Pancreas (tissue), 10 donors: ENCODE results near the gene CFB. TPM values are rescaled to one million over a fixed set of nuclear protein-coding genes. Genes with fewer than 3 reads are reported as not detected.

Experiments used
- ATAC-seq, 4 donors: fragments of 200-7000 bp; cut with Tn5 transposase; one replicate each; pipeline versions ENCODE4 v1.8.0 to v1.9.1; 2020; ENCODE audit warnings: mild to moderate bottlenecking in 4 of 4, moderate library complexity in 4 of 4
- DNase-seq, 6 donors: peaks; one replicate each; pipeline ENCODE4 v3.0.0-alpha.2; 2020
- FAIRE-seq: peaks from 2 replicates; lab custom pipeline; 2012; peaks lifted over from hg19 to GRCh38; lab: Jason Lieb, UNC
- H3K27ac ChIP-seq, 4 donors: fragments of 200-600 bp; sonication (generic); 1 replicate in 3 of 4; 2 replicates in 1 of 4; pipeline versions ENCODE4 v1.5.0 to v1.8.0; 2020
- H3K27me3 ChIP-seq, 4 donors: fragments of 200-600 bp; one replicate each; pipeline ENCODE4 v1.8.0; 2021
- H3K36me3 ChIP-seq, 3 donors: fragments of 200-600 bp; sonication (generic) in 1 of 3; one replicate each; pipeline versions ENCODE4 v1.5.0 to v1.8.0; 2020 to 2021
- H3K4me1 ChIP-seq, 3 donors: fragments of 200-600 bp; one replicate each; pipeline ENCODE4 v1.8.0; 2021
- H3K4me3 ChIP-seq, 4 donors: fragments of 200-600 bp; sonication (generic) in 2 of 4; one replicate each; pipeline versions ENCODE4 v1.5.0 to v1.8.0; 2020 to 2021
- H3K9me3 ChIP-seq, 4 donors: fragments of 200-600 bp; one replicate each; pipeline ENCODE4 v1.8.0; 2021
- CTCF ChIP-seq, 4 donors: fragments of 200-600 bp; sonication (generic) in 3 of 4; IDR thresholded peaks; one replicate each; pipeline versions ENCODE4 v1.5.0 to v1.8.0; 2021; ENCODE audit warnings: antibody characterized with exemption in 4 of 4
- WGBS, 2 donors: extraction: QIAGEN DNeasy Blood & Tissue Kit; methylation state at CpG; one replicate each; pipeline ENCODE4 v1.1.7; 2013; 5-methylcytosine and 5-hydroxymethylcytosine counted together
- intact Hi-C, 3 donors: fragments of 100-400 bp; cut with DNase I; formaldehyde crosslinking; loops; one replicate each; pipeline versions ENCODE4 v1.11.1 to v1.14.2; 2022
- polyA plus RNA-seq, 2 donors: library from polyadenylated mRNA; stranded (reverse); fragments of 200-250 nt; gene quantifications; one replicate each; pipeline ENCODE4 v1.2.3, GENCODE V29; 2013
- total RNA-seq, 6 donors: library from RNA; stranded (reverse); fragmentation: NEBNext Ultra II Directional in 4 of 6; extraction: Animal tissue kit (Norgen Biotek cat#: 25700) in 4 of 6; gene quantifications; one replicate each; pipeline versions ENCODE4 v1.2.1 to v1.2.4, GENCODE V29; 2021 to 2023
- donor health status: healthy with polysubstance abuse.
- donor health status: DM: no; HTN: no; CAD: no; lungs with moderate emphysema.
- donor health status: DM: no; HTN: no; CAD: no.
- donor health status: control.
- donor health status: control.
- donor health status: Bipolar disorder and iron deficiency.
- donor health status: DM: yes; HTN: yes; CAD: no.
- donor health status: DM: no; HTN: no; CAD: no.
- donor health status: DM: no; HTN: no; CAD: no.
- donor health status: DM: yes; HTN: yes; CAD: no.

The CFB gene
- total and polyA plus RNA-seq, 8 donors = 23.4 to 330 (median 86.8) TPM

- Histone ChIP-seq H3K9me3 (no peaks in the 10 kb centered on the region), H3K27ac (no peak overlapping the region), H3K27me3 (no peaks in the 10 kb centered on the region), H3K36me3 (no peaks in the 10 kb centered on the region), H3K4me1 (no peaks in the 10 kb centered on the region), H3K4me3 (no peak overlapping the region)
- TF ChIP-seq CTCF (IDR thresholded peaks at IDR 0.05) = no peak
- WGBS, 2 donors = 65 to 72% methylated on average over 11 of the region's 11 CpGs
- FAIRE-seq (no peak), ATAC-seq (no peak), DNase-seq (no peak)
- intact Hi-C loops = no loop called here
Observed at GRCh38 chr6:31911826-31912585, 33.9 kb upstream of the CFB start.

- intact Hi-C loops = no loop called here
- no peak for FAIRE-seq
- no peak for ATAC-seq
- no peak for TF ChIP-seq CTCF (IDR thresholded peaks at IDR 0.05)
- DNase-seq = no peak
- H3K27me3 ChIP-seq = no peaks in the 10 kb centered on the region
- no peak overlapping the region for H3K4me3 ChIP-seq
- no peaks in the 10 kb centered on the region for H3K9me3 ChIP-seq
- H3K27ac ChIP-seq = no peak overlapping the region
- no peaks in the 10 kb centered on the region for H3K4me1 ChIP-seq
- no peaks in the 10 kb centered on the region for H3K36me3 ChIP-seq
Observed at GRCh38 chr6:31915351-31915750, 30.5 kb upstream of the CFB start.

- intact Hi-C loops = no loop called here
- no peak for FAIRE-seq
- no peaks in the 10 kb centered on the region for H3K9me3 ChIP-seq
- no peak overlapping the region for H3K4me3 ChIP-seq
- ATAC-seq = no peak
- no peaks in the 10 kb centered on the region for H3K36me3 ChIP-seq
- no peak for TF ChIP-seq CTCF (IDR thresholded peaks at IDR 0.05)
- 59 to 70% methylated on average over 6 of the region's 6 CpGs for whole genome bisulfite sequencing, 2 donors
- H3K27me3 ChIP-seq = no peaks in the 10 kb centered on the region
- DNase-seq = no peak
- H3K27ac ChIP-seq = no peak overlapping the region
- no peaks in the 10 kb centered on the region for H3K4me1 ChIP-seq
Observed at GRCh38 chr6:31915756-31916155, 30.1 kb upstream of the CFB start.

DNA sequence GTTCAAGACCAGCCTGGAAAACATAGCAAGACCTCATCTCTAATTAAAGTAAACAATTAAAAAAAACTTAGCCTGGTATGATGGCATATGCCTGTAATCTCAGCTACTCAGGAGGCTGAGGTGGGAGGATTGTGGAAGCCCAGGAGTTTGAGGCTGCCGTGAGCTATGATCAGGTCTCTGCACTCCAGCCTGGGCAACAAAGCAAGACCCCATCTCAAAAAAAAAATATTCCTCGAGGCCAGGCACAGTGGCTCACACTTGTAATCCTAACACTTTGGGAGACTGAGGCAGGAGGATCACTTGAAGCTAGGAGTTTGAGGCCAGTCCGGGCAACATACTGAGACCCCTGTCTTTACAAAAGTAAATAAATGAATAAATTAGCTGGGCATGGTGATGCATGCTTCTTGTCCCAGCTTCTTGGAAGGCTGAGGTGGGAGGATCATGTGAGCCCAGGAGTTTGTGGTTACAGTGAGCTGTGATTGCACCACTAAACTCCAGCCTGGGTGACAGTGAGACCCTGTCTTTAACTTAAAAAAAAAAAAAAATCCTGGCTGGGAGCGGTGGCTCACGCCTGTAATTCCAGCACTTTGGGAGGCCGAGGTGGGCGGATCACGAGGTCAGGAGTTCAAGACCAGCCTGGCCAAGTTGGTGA lies 27.7 kb upstream of the CFB start:
- no peak for ATAC-seq
- intact Hi-C loops = no loop called here
- WGBS, 2 donors = 67 to 75% methylated on average over 8 of the region's 8 CpGs

More for the DNA sequence above, 27.7 kb upstream of the CFB start:
- FAIRE-seq (no peak), DNase-seq (no peak)
- Histone ChIP-seq H3K27me3 (no peaks in the 10 kb centered on the region), H3K4me3 (no peak overlapping the region), H3K9me3 (no peaks in the 10 kb centered on the region), H3K27ac (no peak overlapping the region), H3K4me1 (no peaks in the 10 kb centered on the region), H3K36me3 (no peaks in the 10 kb centered on the region)
- TF ChIP-seq CTCF (IDR thresholded peaks at IDR 0.05) = no peak
